ENCODE measurements around the gene SIX6. TPM values are rescaled to one million over a fixed set of nuclear protein-coding genes. Genes with fewer than 3 reads are reported as not detected.

SIX6 gene
- total and polyA plus RNA-seq, 11 donors = not detected

DNA sequence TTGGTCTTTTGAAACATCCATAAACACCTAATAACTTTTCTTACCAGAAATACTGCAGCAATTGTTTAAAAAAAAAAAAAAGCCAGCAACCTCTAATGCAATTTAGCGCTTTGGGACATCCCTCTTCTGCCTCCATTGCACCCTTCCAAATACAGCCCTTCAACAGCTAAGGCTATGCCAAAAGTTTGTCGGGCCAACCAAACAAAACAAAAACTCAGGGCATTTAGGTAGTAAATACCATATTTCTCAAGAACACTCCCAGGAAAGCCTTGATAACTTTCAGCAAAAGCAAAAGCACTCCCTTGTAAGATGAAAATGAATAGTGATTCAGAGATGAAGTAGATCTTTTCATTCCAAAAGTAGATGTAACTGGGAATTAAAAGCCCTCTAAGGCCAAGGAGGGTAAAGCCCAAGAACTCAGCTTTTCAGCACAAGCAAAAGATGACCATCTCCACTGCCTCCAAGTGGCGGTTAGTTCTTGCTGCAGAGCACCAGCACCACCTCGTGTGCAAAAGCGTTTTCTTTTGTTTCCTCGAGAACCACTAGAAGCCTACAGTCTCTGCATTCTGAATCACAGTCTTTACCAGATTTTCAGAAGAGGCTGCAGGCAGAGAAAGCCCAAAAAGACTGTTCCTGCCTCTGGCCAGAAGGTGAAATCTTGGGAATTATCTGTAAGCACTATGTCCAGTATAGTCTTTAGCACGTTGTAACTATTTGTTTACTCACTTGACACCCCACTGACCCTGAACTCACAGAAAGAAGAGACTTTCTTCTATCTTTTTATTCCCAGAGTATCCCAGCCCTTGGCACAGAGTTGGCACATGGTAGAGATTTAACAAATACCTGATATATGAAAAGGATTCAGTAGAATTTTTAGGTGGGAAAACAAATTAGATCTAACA is 53.1 kb downstream of the SIX6 start:
- TF ChIP-seq, protein P1, sequence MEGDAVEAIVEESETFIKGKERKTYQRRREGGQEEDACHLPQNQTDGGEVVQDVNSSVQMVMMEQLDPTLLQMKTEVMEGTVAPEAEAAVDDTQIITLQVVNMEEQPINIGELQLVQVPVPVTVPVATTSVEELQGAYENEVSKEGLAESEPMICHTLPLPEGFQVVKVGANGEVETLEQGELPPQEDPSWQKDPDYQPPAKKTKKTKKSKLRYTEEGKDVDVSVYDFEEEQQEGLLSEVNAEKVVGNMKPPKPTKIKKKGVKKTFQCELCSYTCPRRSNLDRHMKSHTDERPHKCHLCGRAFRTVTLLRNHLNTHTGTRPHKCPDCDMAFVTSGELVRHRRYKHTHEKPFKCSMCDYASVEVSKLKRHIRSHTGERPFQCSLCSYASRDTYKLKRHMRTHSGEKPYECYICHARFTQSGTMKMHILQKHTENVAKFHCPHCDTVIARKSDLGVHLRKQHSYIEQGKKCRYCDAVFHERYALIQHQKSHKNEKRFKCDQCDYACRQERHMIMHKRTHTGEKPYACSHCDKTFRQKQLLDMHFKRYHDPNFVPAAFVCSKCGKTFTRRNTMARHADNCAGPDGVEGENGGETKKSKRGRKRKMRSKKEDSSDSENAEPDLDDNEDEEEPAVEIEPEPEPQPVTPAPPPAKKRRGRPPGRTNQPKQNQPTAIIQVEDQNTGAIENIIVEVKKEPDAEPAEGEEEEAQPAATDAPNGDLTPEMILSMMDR (IDR thresholded peaks at IDR 0.05) = peak; percentile 28 to 73 (median 59)
- no peak for TF ChIP-seq POLR2A (IDR thresholded peaks at IDR 0.05)
- ATAC-seq (peak; percentile 68 to 89 (median 82)), DNase-seq (peak in 4 of 5 donors; percentile 13 to 46 (median 36))
- Histone ChIP-seq H3K4me3 (no peak overlapping the region), H3K9me3 (no peaks in the 10 kb centered on the region), H3K27ac (no peak overlapping the region), H3K36me3 (no peaks in the 10 kb centered on the region), H3K4me1 (peaks cover 0 to 6% (median 0%) of the 10 kb centered on the region in 12 donors), H3K27me3 (no peaks in the 10 kb centered on the region)
- intact Hi-C loops (cut with DNase I) = loop anchor here (2.0 to 10.0 kb wide), 12 partner anchors 207 to 597 kb away; no protein-coding TSS in a partner anchor
- WGBS, 4 donors = 23 to 29% (median 26%) methylated on average over 7 of the region's 7 CpGs

Other genes with a start within 250 kb of the SIX6 start
- gene C14orf39, start 23.1 kb upstream of the SIX6 start, total RNA-seq = not detected
- gene C14orf39, start 23.1 kb upstream of the SIX6 start, polyA plus RNA-seq = not detected
- under 1 TPM in 3 of 9 donors, not detected in 6; 0.19 to 0.27 (median 0.25) TPM for gene SIX1, start 140.3 kb downstream of the SIX6 start, total RNA-seq
- not detected for gene SIX1, start 140.3 kb downstream of the SIX6 start, polyA plus RNA-seq
- 1 to 10 TPM in 6 of 9 donors, under 1 TPM in 3; 0.64 to 2.9 (median 1.4) TPM for gene SIX4, start 215.2 kb downstream of the SIX6 start, total RNA-seq
- gene SIX4, start 215.2 kb downstream of the SIX6 start, polyA plus RNA-seq = under 1 TPM; 0.27 to 0.32 TPM
- gene MNAT1, start 225.6 kb downstream of the SIX6 start, total RNA-seq = 10 to 100 TPM; 21.4 to 32.6 (median 27.0) TPM
- 10 to 100 TPM; 18.9 to 24.3 TPM for gene MNAT1, start 225.6 kb downstream of the SIX6 start, polyA plus RNA-seq

Data from heart left ventricle (tissue), 16 donors.